SK-N-SH treated with all-trans-retinoic acid at 6 μM for 48 hours (cell line): ENCODE results near the gene SCGB2B2.
"Not testable (repeated sequence)": the region's sequence is repeated elsewhere in the genome, so short reads cannot be mapped to it uniquely, and the experiment has no call there.

Experiments used
- ATAC-seq: fragments of 200-7000 bp; cut with Tn5 transposase; 3 replicates; pipeline ENCODE4 v1.9.1; 2020; ENCODE audit warnings: mild to moderate bottlenecking, moderate library complexity
- ARNTL ChIP-seq: fragments of 450-650 bp; formaldehyde crosslinking; IDR thresholded peaks from 2 replicates; pipeline ENCODE4 v1.5.0; 2020; ENCODE audit warnings: low read depth, mild to moderate bottlenecking, moderate library complexity, borderline replicate concordance
- BACH2 ChIP-seq: fragments of 250-450 bp; sonication (Bioruptor Pico); IDR thresholded peaks from 2 replicates; pipeline ENCODE4 v1.9.0; 2021; ENCODE audit warnings: mild to moderate bottlenecking, borderline replicate concordance
- CREB5 ChIP-seq: fragments of 250-450 bp; sonication (Bioruptor Pico); IDR thresholded peaks from 2 replicates; pipeline ENCODE4 v1.5.1; 2020; ENCODE audit warnings: low read depth, mild to moderate bottlenecking, moderate library complexity
- CSDC2 ChIP-seq: fragments of 250-450 bp; sonication (Bioruptor Pico); IDR thresholded peaks from 2 replicates; pipeline ENCODE4 v1.5.0; 2020; ENCODE audit warnings: mild to moderate bottlenecking, moderate library complexity
- ESRRG ChIP-seq: fragments of 250-450 bp; sonication (Bioruptor Pico); IDR thresholded peaks from 2 replicates; pipeline ENCODE4 v1.6.1; 2021; ENCODE audit warnings: mild to moderate bottlenecking
- GLIS3 ChIP-seq: fragments of 250-450 bp; sonication (Bioruptor Pico); IDR thresholded peaks from 2 replicates; pipeline ENCODE4 v1.5.0; 2020; ENCODE audit warnings: mild to moderate bottlenecking, moderate library complexity
- ISL1 ChIP-seq: fragments of 250-450 bp; sonication (Bioruptor Pico); IDR thresholded peaks from 2 replicates; pipeline ENCODE4 v2.1.2; 2022; ENCODE audit warnings: mild to moderate bottlenecking, moderate library complexity
- PATZ1 ChIP-seq: fragments of 250-450 bp; sonication (Bioruptor Pico); IDR thresholded peaks from 2 replicates; pipeline ENCODE4 v1.8.0; 2020; ENCODE audit warnings: mild to moderate bottlenecking, moderate library complexity, borderline replicate concordance
- PPARA ChIP-seq: fragments of 250-450 bp; sonication (Bioruptor Pico); IDR thresholded peaks from 2 replicates; pipeline ENCODE4 v1.5.0; 2020; ENCODE audit warnings: mild to moderate bottlenecking, borderline replicate concordance
- RARB ChIP-seq: fragments of 250-450 bp; sonication (Bioruptor Pico); IDR thresholded peaks from 2 replicates; pipeline ENCODE4 v1.8.0; 2021; ENCODE audit warnings: mild to moderate bottlenecking, moderate library complexity
- SNAI2 ChIP-seq: fragments of 250-450 bp; sonication (Bioruptor Pico); IDR thresholded peaks from 2 replicates; pipeline ENCODE4 v1.5.0; 2020; ENCODE audit warnings: mild to moderate bottlenecking, moderate library complexity
- TCF4 ChIP-seq: fragments of 250-450 bp; sonication (Bioruptor Pico); IDR thresholded peaks from 2 replicates; pipeline ENCODE4 v1.8.0; 2021; ENCODE audit warnings: mild to moderate bottlenecking, moderate library complexity, borderline replicate concordance
- TOX ChIP-seq: fragments of 250-450 bp; sonication (Bioruptor Pico); IDR thresholded peaks from 2 replicates; pipeline ENCODE4 v1.8.0; 2021; ENCODE audit warnings: mild to moderate bottlenecking, moderate library complexity, borderline replicate concordance
- ZC3H10 ChIP-seq: fragments of 250-450 bp; sonication (Bioruptor Pico); IDR thresholded peaks from 2 replicates; pipeline ENCODE4 v1.5.1; 2021; ENCODE audit warnings: mild to moderate bottlenecking, moderate library complexity
- ZFP3 ChIP-seq: fragments of 250-450 bp; sonication (Bioruptor Pico); IDR thresholded peaks from 2 replicates; pipeline ENCODE4 v1.5.0; 2020; ENCODE audit warnings: mild to moderate bottlenecking, moderate library complexity
- ZFP30 ChIP-seq: fragments of 450-650 bp; formaldehyde crosslinking; IDR thresholded peaks from 2 replicates; pipeline ENCODE4 v1.5.0; 2022; ENCODE audit warnings: mild to moderate bottlenecking, moderate library complexity
- ZNF565 ChIP-seq: fragments of 450-650 bp; formaldehyde crosslinking; conservative IDR thresholded peaks from 2 replicates; pipeline ENCODE4 v1.5.0; 2020; ENCODE audit warnings: low read depth, mild to moderate bottlenecking, moderate library complexity
- ZNF70 ChIP-seq: fragments of 450-650 bp; formaldehyde crosslinking; IDR thresholded peaks from 2 replicates; pipeline ENCODE4 v1.5.0; 2020; ENCODE audit warnings: mild to moderate bottlenecking, moderate library complexity
- ZNF8 ChIP-seq: fragments of 450-650 bp; formaldehyde crosslinking; IDR thresholded peaks from 2 replicates; pipeline ENCODE4 v1.5.0; 2020; ENCODE audit warnings: mild to moderate bottlenecking, moderate library complexity
- TF ChIP-seq, protein P1 (sequence below): fragments of 250-450 bp; sonication (Bioruptor Pico); IDR thresholded peaks from 2 replicates; pipeline ENCODE4 v1.8.0; 2021; ENCODE audit warnings: low read depth, mild to moderate bottlenecking, moderate library complexity, borderline replicate concordance
- TF ChIP-seq, protein P2 (sequence below): fragments of 250-450 bp; sonication (Bioruptor Pico); IDR thresholded peaks from 2 replicates; pipeline ENCODE4 v1.5.1; 2021; ENCODE audit warnings: mild to moderate bottlenecking, moderate library complexity

Gene SCGB2B2

GRCh38 chr19:34673590-34673989 lies 3.4 kb downstream of the SCGB2B2 start (continued):
- TF ChIP-seq PATZ1 (CRISPR knock-in tag), result no peak
- TF ChIP-seq ZFP3 (CRISPR knock-in tag), result no peak
- no peak for TF ChIP-seq ZC3H10 (CRISPR knock-in tag)
- TF ChIP-seq BACH2, result no peak
- TF ChIP-seq ISL1 (CRISPR knock-in tag), result no peak
- no peak for TF ChIP-seq ZNF70 (CRISPR knock-in tag)
- TF ChIP-seq TOX, result no peak
- TF ChIP-seq GLIS3 (CRISPR knock-in tag), result no peak

- TF ChIP-seq ZC3H10 (CRISPR knock-in tag), result no peak
- TF ChIP-seq ZNF8, result no peak
- no peak for TF ChIP-seq ARNTL (CRISPR knock-in tag)
- TF ChIP-seq ISL1 (CRISPR knock-in tag), result no peak
- no peak for TF ChIP-seq ZNF565 (CRISPR knock-in tag)
- no peak for TF ChIP-seq ZFP30 (CRISPR knock-in tag)
- no peak for TF ChIP-seq TCF4 (CRISPR knock-in tag)
- no peak for TF ChIP-seq ZNF70 (CRISPR knock-in tag)
- no peak for TF ChIP-seq BACH2
- TF ChIP-seq ZFP3 (CRISPR knock-in tag), result no peak
- TF ChIP-seq, protein P1, sequence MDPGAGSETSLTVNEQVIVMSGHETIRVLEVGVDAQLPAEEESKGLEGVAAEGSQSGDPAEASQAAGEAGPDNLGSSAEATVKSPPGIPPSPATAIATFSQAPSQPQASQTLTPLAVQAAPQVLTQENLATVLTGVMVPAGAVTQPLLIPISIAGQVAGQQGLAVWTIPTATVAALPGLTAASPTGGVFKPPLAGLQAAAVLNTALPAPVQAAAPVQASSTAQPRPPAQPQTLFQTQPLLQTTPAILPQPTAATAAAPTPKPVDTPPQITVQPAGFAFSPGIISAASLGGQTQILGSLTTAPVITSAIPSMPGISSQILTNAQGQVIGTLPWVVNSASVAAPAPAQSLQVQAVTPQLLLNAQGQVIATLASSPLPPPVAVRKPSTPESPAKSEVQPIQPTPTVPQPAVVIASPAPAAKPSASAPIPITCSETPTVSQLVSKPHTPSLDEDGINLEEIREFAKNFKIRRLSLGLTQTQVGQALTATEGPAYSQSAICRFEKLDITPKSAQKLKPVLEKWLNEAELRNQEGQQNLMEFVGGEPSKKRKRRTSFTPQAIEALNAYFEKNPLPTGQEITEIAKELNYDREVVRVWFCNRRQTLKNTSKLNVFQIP (CRISPR knock-in tag), result no peak
- no peak for ATAC-seq
Measured at GRCh38 chr19:34671972-34672371, 5.0 kb downstream of the SCGB2B2 start.

DNA sequence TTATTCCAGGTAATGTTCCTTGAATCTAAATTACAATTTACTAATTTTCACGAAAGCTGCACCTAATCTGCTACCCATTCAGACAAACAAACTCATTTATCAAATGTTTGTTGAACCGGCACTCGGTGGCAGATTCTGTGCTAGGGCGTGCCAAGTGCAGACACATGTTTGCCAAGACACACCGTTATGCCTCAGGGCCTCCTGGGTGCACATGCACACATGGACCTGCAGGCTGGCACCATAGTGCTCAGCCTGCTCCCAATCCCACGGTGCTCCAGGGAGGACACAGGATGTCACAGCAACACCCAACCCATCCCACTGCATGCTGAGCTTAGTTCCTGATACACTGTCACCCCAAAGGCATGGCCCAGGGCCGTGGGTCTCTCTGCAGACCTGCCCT lies 7.7 kb downstream of the SCGB2B2 start:
- no peak for ATAC-seq
- TF ChIP-seq SNAI2 (CRISPR knock-in tag), result no peak
- TF ChIP-seq TCF4 (CRISPR knock-in tag), result no peak
- TF ChIP-seq ISL1 (CRISPR knock-in tag), result no peak
- TF ChIP-seq ZC3H10 (CRISPR knock-in tag), result no peak
- TF ChIP-seq ZNF565 (CRISPR knock-in tag), result no peak
- no peak for TF ChIP-seq CSDC2 (CRISPR knock-in tag)
- no peak for TF ChIP-seq PPARA (CRISPR knock-in tag)
- TF ChIP-seq, protein P2, sequence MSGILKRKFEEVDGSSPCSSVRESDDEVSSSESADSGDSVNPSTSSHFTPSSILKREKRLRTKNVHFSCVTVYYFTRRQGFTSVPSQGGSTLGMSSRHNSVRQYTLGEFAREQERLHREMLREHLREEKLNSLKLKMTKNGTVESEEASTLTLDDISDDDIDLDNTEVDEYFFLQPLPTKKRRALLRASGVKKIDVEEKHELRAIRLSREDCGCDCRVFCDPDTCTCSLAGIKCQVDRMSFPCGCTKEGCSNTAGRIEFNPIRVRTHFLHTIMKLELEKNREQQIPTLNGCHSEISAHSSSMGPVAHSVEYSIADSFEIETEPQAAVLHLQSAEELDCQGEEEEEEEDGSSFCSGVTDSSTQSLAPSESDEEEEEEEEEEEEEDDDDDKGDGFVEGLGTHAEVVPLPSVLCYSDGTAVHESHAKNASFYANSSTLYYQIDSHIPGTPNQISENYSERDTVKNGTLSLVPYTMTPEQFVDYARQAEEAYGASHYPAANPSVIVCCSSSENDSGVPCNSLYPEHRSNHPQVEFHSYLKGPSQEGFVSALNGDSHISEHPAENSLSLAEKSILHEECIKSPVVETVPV, result no peak
- TF ChIP-seq ZFP30 (CRISPR knock-in tag), result no peak
- TF ChIP-seq RARB (CRISPR knock-in tag), result no peak
- no peak for TF ChIP-seq ARNTL (CRISPR knock-in tag)

DNA sequence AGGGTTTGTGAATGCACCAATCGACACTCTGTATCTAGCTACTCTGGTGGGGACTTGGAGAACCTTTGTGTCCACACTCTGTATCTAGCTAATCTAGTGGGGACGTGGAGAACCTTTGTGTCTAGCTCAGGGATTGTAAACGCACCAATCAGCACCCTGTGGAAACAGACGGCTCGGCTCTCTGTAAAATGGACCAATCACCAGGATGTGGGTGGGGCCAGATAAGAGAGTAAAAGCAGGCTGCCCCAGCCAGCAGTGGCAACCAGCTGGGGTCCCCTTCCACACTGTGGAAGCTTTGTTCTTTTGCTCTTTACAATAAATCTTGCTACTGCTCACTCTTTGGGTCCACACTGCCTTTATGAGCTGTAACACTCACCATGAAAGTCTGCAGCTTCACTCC lies 8.3 kb downstream of the SCGB2B2 start:
- ATAC-seq, result not testable (repeated sequence)

DNA sequence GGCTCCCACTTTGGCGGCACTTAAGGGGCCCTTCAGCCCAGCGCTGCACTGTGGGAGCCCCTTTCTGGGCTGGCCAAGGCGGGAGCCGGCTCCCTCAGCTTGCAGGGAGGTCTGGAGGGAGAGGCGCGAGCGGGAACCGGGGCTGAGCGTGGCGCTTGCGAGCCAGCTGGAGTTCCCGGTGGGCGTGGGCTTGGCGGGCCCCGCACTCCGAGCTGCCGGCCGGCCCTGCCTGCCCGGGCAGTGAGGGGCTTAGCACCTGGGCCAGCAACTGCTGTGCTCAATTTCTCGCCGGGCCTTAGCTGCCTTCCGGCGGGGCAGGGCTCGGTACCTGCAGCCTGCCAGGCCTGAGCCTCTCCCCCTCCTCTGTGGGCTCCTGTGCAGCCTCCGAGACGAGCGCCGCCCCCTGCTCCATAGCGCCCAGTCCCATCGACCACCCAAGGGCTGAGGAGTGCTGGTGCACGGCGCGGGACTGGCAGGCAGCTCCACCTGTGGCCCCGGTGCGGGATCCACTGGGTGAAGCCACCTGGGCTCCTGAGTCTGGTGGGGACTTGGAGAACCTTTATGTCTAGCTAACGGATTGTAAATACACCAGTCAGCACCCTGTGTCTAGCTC lies 8.8 kb downstream of the SCGB2B2 start:
- not testable (repeated sequence) for ATAC-seq

- no peak for ATAC-seq
- TF ChIP-seq ESRRG (CRISPR knock-in tag), result no peak
- TF ChIP-seq BACH2, result no peak
- TF ChIP-seq RARB (CRISPR knock-in tag), result no peak
- TF ChIP-seq ZNF70 (CRISPR knock-in tag), result no peak
- TF ChIP-seq ZC3H10 (CRISPR knock-in tag), result no peak
- TF ChIP-seq, protein P2, result no peak
- no peak for TF ChIP-seq PPARA (CRISPR knock-in tag)
- no peak for TF ChIP-seq ZNF565 (CRISPR knock-in tag)
- TF ChIP-seq CREB5 (CRISPR knock-in tag), result no peak
- no peak for TF ChIP-seq ISL1 (CRISPR knock-in tag)
- TF ChIP-seq ZNF8, result no peak
- TF ChIP-seq ZFP30 (CRISPR knock-in tag), result no peak
- TF ChIP-seq CSDC2 (CRISPR knock-in tag), result no peak
- TF ChIP-seq, protein P1 (CRISPR knock-in tag), result no peak
- TF ChIP-seq, all 23 proteins: peak for 0
Measured at GRCh38 chr19:34667349-34668076, 9.4 kb downstream of the SCGB2B2 start.
